ENCODE results near the gene HOXB13. TPM values are rescaled to one million over a fixed set of nuclear protein-coding genes. Genes with fewer than 3 reads are reported as not detected.
A peak's percentile ranks its signal among the peaks of the same experiment; 100 is the strongest.

HOXB13 gene
- total and polyA plus RNA-seq, 2 of the 4 experiments (the other 2 are of a cell fraction), result not detected

- in situ Hi-C loops (cut with MboI; ENCODE audit: low sequenced_read_pairs), result no loop called here
- ChIA-PET CTCF (no interaction called here), POLR2A (ENCODE audit: unreplicated experiment) (no interaction called here)
- no peaks in the 10 kb centered on the region for H3K9me1 ChIP-seq (ENCODE audit: insufficient read depth, low read length)
- H2AFZ ChIP-seq (replicated peaks; ENCODE audit: low read length, poor library complexity), result no peak overlapping the region
- H3K27me3 ChIP-seq (ENCODE audit: control insufficient read depth, insufficient read depth, low read length), result peaks cover 22% of the 10 kb centered on the region
- TF ChIP-seq MAFK (IDR thresholded peaks at IDR 0.05; ENCODE audit: low read depth, low read length), result peak; percentile 59
- no peak for TF ChIP-seq SMC3 (IDR thresholded peaks at IDR 0.05; ENCODE audit: low read depth, low read length)
- no peak for TF ChIP-seq BHLHE40 (IDR thresholded peaks at IDR 0.05; ENCODE audit: low read depth, low read length)
- no peak overlapping the region for H2BK15ac ChIP-seq (ENCODE audit: low read depth, low read length)
- no CpG with 5 or more reads among the region's 1 CpG for WGBS, 2 experiments (ENCODE audit: extremely low coverage in 2 of 2, insufficient read length in 1 of 2)
- H3K9me3 ChIP-seq (ENCODE audit: control insufficient read depth, insufficient read depth, low read length), result peaks cover 2% of the 10 kb centered on the region; the same call in 1 of the 2 replicates
- no peaks in the 10 kb centered on the region for H3K36me3 ChIP-seq (ENCODE audit: control insufficient read depth, insufficient read depth, low read length)
- no peaks in the 10 kb centered on the region for H3K4me1 ChIP-seq (ENCODE audit: control insufficient read depth, insufficient read depth, low read length)
- no TSS peak for BruUV-seq (replicated peaks)
- DNase-seq (no peak), ATAC-seq (ENCODE audit: low read depth) (no peak)
- dilution Hi-C loops (cut with HindIII; ENCODE audit: low sequenced_read_pairs, unreplicated experiment), result no loop called here
- no peak overlapping the region for H2AK9ac ChIP-seq (replicated peaks; ENCODE audit: low read depth, low read length, poor library complexity)
- no peaks in the 10 kb centered on the region for H3K79me1 ChIP-seq (ENCODE audit: low read depth in 1 of 2, low read length in 2 of 2)
- no peak overlapping the region for H4K8ac ChIP-seq (ENCODE audit: low read depth in 2 of 2, low read length in 2 of 2)
- H4K91ac ChIP-seq (ENCODE audit: insufficient read depth, low read depth, low read length), result no peak overlapping the region
- H3K14ac ChIP-seq (replicated peaks; ENCODE audit: low read depth, low read length), result no peak overlapping the region
- no peak overlapping the region for H2BK120ac ChIP-seq (ENCODE audit: low read depth, low read length)
- H4K20me1 ChIP-seq (ENCODE audit: insufficient read depth, low read length), result no peaks in the 10 kb centered on the region
- no peak overlapping the region for H3K9ac ChIP-seq (ENCODE audit: low read depth, low read length)
- no peak overlapping the region for H3K23ac ChIP-seq (ENCODE audit: low read depth, low read length)
- no peak overlapping the region for H2BK20ac ChIP-seq (ENCODE audit: low read depth, low read length)
- intact Hi-C loops (cut with micrococcal nuclease), result no loop called here
- H3K18ac ChIP-seq (ENCODE audit: low read depth, low read length), result no peak overlapping the region
- H3K4ac ChIP-seq (ENCODE audit: low read depth, low read length), result no peak overlapping the region
- H2BK5ac ChIP-seq (ENCODE audit: low read depth, low read length, poor library complexity, severe bottlenecking), result no peak overlapping the region
- H2AK5ac ChIP-seq (ENCODE audit: low read depth, low read length), result no peak overlapping the region
- H3K56ac ChIP-seq (ENCODE audit: extremely low read depth, insufficient read depth, low read length), result no peak overlapping the region
- H3K4me3 ChIP-seq (ENCODE audit: insufficient read depth, low read depth, low read length), result no peak overlapping the region
- H3K4me2 ChIP-seq (ENCODE audit: low read depth, low read length), result no peak overlapping the region
- no peak overlapping the region for H3K27ac ChIP-seq (ENCODE audit: insufficient read depth, low read length)
- H4K5ac ChIP-seq (ENCODE audit: low read depth, low read length), result no peak overlapping the region
Measured at GRCh38 chr17:48692049-48692448, 36.5 kb downstream of the HOXB13 start.
